Colonic mucosa (tissue), 4 donors: ENCODE results near the gene DKK2. TPM values are rescaled to one million over a fixed set of nuclear protein-coding genes. Genes with fewer than 3 reads are reported as not detected.

Experiments
- DNase-seq: peaks from one replicate; pipeline ENCODE4 v3.0.0-alpha.2; 2020
- H3K27ac ChIP-seq: fragments of 200-600 bp; one replicate; pipeline ENCODE4 v1.8.0; 2021
- H3K27me3 ChIP-seq: fragments of 200-600 bp; one replicate; pipeline ENCODE4 v1.8.0; 2021
- H3K36me3 ChIP-seq: fragments of 200-600 bp; one replicate; pipeline ENCODE4 v1.8.0; 2021
- H3K4me1 ChIP-seq: fragments of 200-600 bp; one replicate; pipeline ENCODE4 v1.8.0; 2021; ENCODE audit warnings: mild to moderate bottlenecking
- H3K4me3 ChIP-seq: fragments of 200-600 bp; one replicate; pipeline ENCODE4 v1.8.0; 2021
- H3K9ac ChIP-seq, 2 donors: one replicate each; pipeline ENCODE4 v1.7.0; 2013; ENCODE audit warnings: control low read depth in 2 of 2, low read depth in 2 of 2, low read length in 2 of 2
- H3K9me3 ChIP-seq: fragments of 200-600 bp; one replicate; pipeline ENCODE4 v1.8.0; 2021
- CTCF ChIP-seq: fragments of 200-600 bp; IDR thresholded peaks from one replicate; pipeline ENCODE4 v1.8.0; 2022; ENCODE audit warnings: antibody characterized with exemption, mild to moderate bottlenecking
- intact Hi-C: fragments of 100-400 bp; cut with DNase I; formaldehyde crosslinking; loops from one replicate; pipeline ENCODE4 v1.14.1; 2022
- total RNA-seq, 2 donors: library from RNA; stranded (reverse); fragmentation: NEBNext Ultra II Directional in 1 of 2; extraction: Animal tissue kit (Norgen Biotek cat#: 25700) in 1 of 2; gene quantifications; one replicate each; pipeline ENCODE4 v1.2.1, GENCODE V29; 2021
- donor health status: healthy.
- donor health status: DM: no; HTN: no; CAD: no.
- donor health status: DM: no; HTN: no; CAD: no.

Gene DKK2
- total RNA-seq, 2 donors from 2014 or later, result 0.56 TPM; not detected in 1

GRCh38 chr4:107011312-107011711 lies 24.8 kb downstream of the DKK2 start:
- Histone ChIP-seq H3K9ac (no peak overlapping the region), H3K4me1 (no peaks in the 10 kb centered on the region), H3K4me3 (no peak overlapping the region), H3K9me3 (no peaks in the 10 kb centered on the region), H3K27ac (no peak overlapping the region), H3K36me3 (no peaks in the 10 kb centered on the region), H3K27me3 (no peaks in the 10 kb centered on the region)
- DNase-seq, result no peak
- TF ChIP-seq CTCF, result no peak
- intact Hi-C loops, result no loop called here

GRCh38 chr4:107009196-107009968 lies 26.7 kb downstream of the DKK2 start:
- Histone ChIP-seq H3K27me3 (no peaks in the 10 kb centered on the region), H3K4me3 (no peak overlapping the region), H3K4me1 (no peaks in the 10 kb centered on the region), H3K9ac (no peak overlapping the region), H3K36me3 (no peaks in the 10 kb centered on the region), H3K27ac (no peak overlapping the region), H3K9me3 (no peaks in the 10 kb centered on the region)
- DNase-seq, result no peak
- intact Hi-C loops, result no loop called here
- no peak for TF ChIP-seq CTCF

GRCh38 chr4:107008115-107008514 lies 28.0 kb downstream of the DKK2 start:
- intact Hi-C loops, result no loop called here

GRCh38 chr4:107006218-107006617 lies 29.9 kb downstream of the DKK2 start:
- Histone ChIP-seq H3K4me3 (no peak overlapping the region), H3K9ac (no peak overlapping the region), H3K9me3 (no peaks in the 10 kb centered on the region), H3K36me3 (no peaks in the 10 kb centered on the region), H3K27ac (no peak overlapping the region), H3K4me1 (no peaks in the 10 kb centered on the region), H3K27me3 (no peaks in the 10 kb centered on the region)
- intact Hi-C loops, result no loop called here
- no peak for DNase-seq
- TF ChIP-seq CTCF, result no peak

More at GRCh38 chr4:107008115-107008514, 28.0 kb downstream of the DKK2 start:
- Histone ChIP-seq H3K9me3 (no peaks in the 10 kb centered on the region), H3K27ac (no peak overlapping the region), H3K4me3 (no peak overlapping the region), H3K9ac (no peak overlapping the region), H3K36me3 (no peaks in the 10 kb centered on the region), H3K4me1 (no peaks in the 10 kb centered on the region), H3K27me3 (no peaks in the 10 kb centered on the region)
- no peak for DNase-seq
- no peak for TF ChIP-seq CTCF

GRCh38 chr4:106996490-106996889 lies 39.6 kb downstream of the DKK2 start:
- no peak overlapping the region for H3K4me3 ChIP-seq
- no peaks in the 10 kb centered on the region for H3K27me3 ChIP-seq
- no peaks in the 10 kb centered on the region for H3K4me1 ChIP-seq
- H3K27ac ChIP-seq, result no peak overlapping the region
- H3K9ac ChIP-seq, result no peak overlapping the region
- H3K9me3 ChIP-seq, result no peaks in the 10 kb centered on the region
- no peaks in the 10 kb centered on the region for H3K36me3 ChIP-seq
- intact Hi-C loops, result no loop called here
- no peak for TF ChIP-seq CTCF
- DNase-seq, result no peak
